ENCODE measurements around the gene CDK10. TPM values are rescaled to one million over a fixed set of nuclear protein-coding genes. Genes with fewer than 3 reads are reported as not detected.
A peak's percentile ranks its signal among the peaks of the same experiment; 100 is the strongest.

Gene CDK10
- total and polyA plus RNA-seq, 4 donors = 52.0 to 92.7 (median 70.0) TPM

GRCh38 chr16:89700100-89700648 is 13.7 kb downstream of the CDK10 start:
- H3K27ac ChIP-seq (ENCODE audit: low read depth in 1 of 2, low read length in 1 of 2) = peak overlapping the region in 1 of 2 donors; percentile 92
- peaks cover 0 to 13% (median 3%) of the 10 kb centered on the region in 5 donors for H3K4me1 ChIP-seq (ENCODE audit: control insufficient read depth in 5 of 5, insufficient read depth in 5 of 5, low read length in 5 of 5)
- peaks cover 0 to 28% (median 0%) of the 10 kb centered on the region in 4 donors for H3K36me3 ChIP-seq (ENCODE audit: control insufficient read depth in 4 of 4, insufficient read depth in 4 of 4, low read length in 4 of 4)
- peak; percentile 80 for TF ChIP-seq CTCF (IDR thresholded peaks at IDR 0.05; ENCODE audit: control extremely low read depth, extremely low read depth)
- peaks cover 0 to 5% (median 0%) of the 10 kb centered on the region in 3 donors for H3K27me3 ChIP-seq (ENCODE audit: control insufficient read depth in 3 of 3, insufficient read depth in 3 of 3, low read length in 2 of 3)
- ATAC-seq (ENCODE audit: insufficient read depth, low FRiP score) (peak; percentile 79), DNase-seq (peak; percentile 98)
- H3K4me3 ChIP-seq = peak overlapping the region; percentile 57
- H3K9ac ChIP-seq (ENCODE audit: insufficient read depth in 1 of 2, low read length in 2 of 2) = peak overlapping the region; percentile 60 to 71
- WGBS, 2 donors = 1% methylated on average over 27 to 30 of the region's 30 CpGs
- H3K9me3 ChIP-seq (ENCODE audit: control insufficient read depth in 4 of 4, insufficient read depth in 3 of 4, low read length in 3 of 4) = no peaks in the 10 kb centered on the region

- H3K36me3 ChIP-seq (ENCODE audit: control insufficient read depth in 4 of 4, insufficient read depth in 4 of 4, low read length in 4 of 4) = peaks cover 0 to 21% (median 0%) of the 10 kb centered on the region in 4 donors
- peak; percentile 8 for ATAC-seq (ENCODE audit: insufficient read depth, low FRiP score)
Observed at GRCh38 chr16:89700649-89701424, 14.3 kb downstream of the CDK10 start.

GRCh38 chr16:89701425-89702406 is 15.2 kb downstream of the CDK10 start, which contains the start of gene SPATA2L:
Gene SPATA2L (minus strand): TSS chr16:89701705. CDS start chr16:89701232, 473 bp downstream.
- Histone ChIP-seq H3K4me3 (peak within 1 kb of the TSS; percentile 57), H3K9me3 (ENCODE audit: control insufficient read depth in 4 of 4, insufficient read depth in 3 of 4, low read length in 3 of 4) (no peaks in the 10 kb centered on the region), H3K27me3 (ENCODE audit: control insufficient read depth in 3 of 3, insufficient read depth in 3 of 3, low read length in 2 of 3) (peaks cover 0 to 5% (median 0%) of the 10 kb centered on the region in 3 donors), H3K9ac (ENCODE audit: insufficient read depth in 1 of 2, low read length in 2 of 2) (peak within 1 kb of the TSS; percentile 60 to 71), H3K27ac (ENCODE audit: low read depth in 1 of 2, low read length in 1 of 2) (peak within 1 kb of the TSS; percentile 68 to 92), H3K4me1 (ENCODE audit: control insufficient read depth in 5 of 5, insufficient read depth in 5 of 5, low read length in 5 of 5) (peaks cover 0 to 13% (median 3%) of the 10 kb centered on the region in 5 donors), H3K36me3 (ENCODE audit: control insufficient read depth in 4 of 4, insufficient read depth in 4 of 4, low read length in 4 of 4) (peaks cover 0 to 14% (median 0%) of the 10 kb centered on the region in 4 donors)
- peak; percentile 84 for ATAC-seq (ENCODE audit: insufficient read depth, low FRiP score)
- WGBS, 2 donors = 1 to 2% methylated on average over 81 to 97 of the region's 97 CpGs
- TF ChIP-seq CTCF (IDR thresholded peaks at IDR 0.05; ENCODE audit: control extremely low read depth, extremely low read depth) = no peak
- peak; percentile 81 to 90 (median 84) for DNase-seq

More at GRCh38 chr16:89700649-89701424, 14.3 kb downstream of the CDK10 start:
- Histone ChIP-seq H3K4me3 (peak overlapping the region; percentile 57), H3K27ac (ENCODE audit: low read depth in 1 of 2, low read length in 1 of 2) (peak overlapping the region; percentile 68 to 92), H3K4me1 (ENCODE audit: control insufficient read depth in 5 of 5, insufficient read depth in 5 of 5, low read length in 5 of 5) (peaks cover 0 to 13% (median 3%) of the 10 kb centered on the region in 5 donors), H3K9me3 (ENCODE audit: control insufficient read depth in 4 of 4, insufficient read depth in 3 of 4, low read length in 3 of 4) (no peaks in the 10 kb centered on the region), H3K9ac (ENCODE audit: insufficient read depth in 1 of 2, low read length in 2 of 2) (peak overlapping the region; percentile 60 to 71), H3K27me3 (ENCODE audit: control insufficient read depth in 3 of 3, insufficient read depth in 3 of 3, low read length in 2 of 3) (peaks cover 0 to 5% (median 0%) of the 10 kb centered on the region in 3 donors)
- 2% methylated on average over 60 to 78 of the region's 78 CpGs for WGBS, 2 donors
- DNase-seq = peak; percentile 52 to 65 (median 63)
- no peak for TF ChIP-seq CTCF (IDR thresholded peaks at IDR 0.05; ENCODE audit: control extremely low read depth, extremely low read depth)
